GM18499 (cell line): ENCODE measurements around the gene RPL39L.
"Not testable (repeated sequence)": the region's sequence is repeated elsewhere in the genome, so short reads cannot be mapped to it uniquely, and the experiment has no call there.

Experiments
- ATAC-seq: cut with Tn5 transposase; IDR thresholded peaks from one replicate; pipeline ENCODE4 v1.9.1; 2021; ENCODE audit warnings: moderate number of reproducible peaks; ENCODE audit not compliant: insufficient read depth, unreplicated experiment

The RPL39L gene

GRCh38 chr3:187145149-187145895, 6.0 kb upstream of the RPL39L start:
- ATAC-seq, result no peak

DNA sequence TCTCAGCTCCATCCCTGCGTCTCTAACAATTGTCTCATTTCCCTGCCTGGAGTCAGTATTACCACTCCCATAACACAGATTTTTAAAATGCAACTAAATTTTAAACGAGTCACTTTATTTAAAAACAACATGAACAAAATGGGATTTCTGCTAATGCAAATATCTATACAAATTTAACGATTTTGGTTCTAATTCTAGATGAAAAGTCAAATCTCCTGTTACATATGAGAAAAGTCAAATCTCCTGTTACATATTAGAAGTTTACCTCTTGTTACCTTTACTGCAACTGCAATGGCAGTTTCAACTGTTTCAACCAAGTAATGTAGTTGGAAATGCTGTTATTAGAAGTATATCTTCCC, 578 bp upstream of the RPL39L start:
- no peak for ATAC-seq

DNA sequence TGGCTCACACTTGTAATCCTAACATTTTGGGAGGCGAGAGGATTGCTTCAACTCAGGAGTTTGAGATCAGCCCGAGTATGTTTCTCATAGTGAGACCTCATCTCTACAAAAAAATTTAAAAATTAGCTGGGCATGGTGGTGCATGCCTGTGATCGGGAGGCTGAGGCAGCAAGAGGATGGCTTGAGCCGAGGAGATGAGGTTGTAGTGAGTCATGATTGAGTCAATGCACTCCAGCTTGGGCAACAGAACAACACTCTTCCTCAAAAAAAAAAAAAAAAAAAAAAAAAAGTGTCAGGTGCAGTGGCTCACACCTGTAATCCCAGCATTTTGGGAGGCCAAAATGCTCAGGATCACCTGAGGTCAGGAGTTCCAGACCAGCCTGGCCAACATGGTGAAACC, 2.4 kb downstream of the RPL39L start:
- ATAC-seq, result no peak

- no peak for ATAC-seq
Observed at GRCh38 chr3:187136337-187136736, 3.0 kb downstream of the RPL39L start.

- ATAC-seq, result not testable (repeated sequence)
Observed at GRCh38 chr3:187135172-187135690, 4.1 kb downstream of the RPL39L start.

DNA sequence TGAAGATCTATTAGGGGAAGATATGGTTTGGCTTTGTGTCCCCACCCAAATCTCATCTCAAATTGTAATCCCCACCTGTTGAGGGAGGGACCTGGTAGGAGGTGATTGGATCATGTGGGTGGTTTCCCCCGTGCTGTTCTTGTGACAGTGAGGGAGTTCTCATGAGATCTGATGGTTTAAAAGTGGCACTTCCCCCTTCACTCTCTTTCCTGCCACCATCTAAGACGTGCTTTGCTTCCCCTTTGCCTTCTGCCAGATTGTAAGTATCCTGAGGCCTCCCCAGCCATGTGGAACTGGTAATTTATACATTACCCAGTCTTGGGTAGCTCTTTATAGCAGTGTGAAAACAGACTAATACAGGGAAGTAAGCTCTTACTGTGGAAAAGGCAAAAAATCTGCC, 6.1 kb downstream of the RPL39L start:
- not testable (repeated sequence) for ATAC-seq

DNA sequence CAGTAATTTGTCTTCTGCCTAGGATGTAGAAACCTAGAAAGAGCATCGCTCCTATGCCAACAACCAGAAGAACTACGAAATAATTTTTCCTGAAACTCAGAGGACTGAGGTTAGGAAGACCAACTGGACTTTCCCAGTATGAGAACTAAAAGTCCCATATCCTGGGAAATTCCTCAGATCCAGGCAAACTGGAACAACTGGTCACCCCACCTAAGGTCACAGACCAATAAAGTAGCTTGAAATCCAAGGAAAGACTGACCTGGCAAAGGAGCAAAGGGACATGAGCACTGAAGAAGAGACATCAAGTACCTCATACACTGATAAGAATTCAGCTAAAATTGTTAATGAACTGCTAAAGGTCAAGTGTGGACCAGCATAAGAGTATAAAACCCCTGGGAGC, 6.6 kb downstream of the RPL39L start:
- ATAC-seq, result no peak

DNA sequence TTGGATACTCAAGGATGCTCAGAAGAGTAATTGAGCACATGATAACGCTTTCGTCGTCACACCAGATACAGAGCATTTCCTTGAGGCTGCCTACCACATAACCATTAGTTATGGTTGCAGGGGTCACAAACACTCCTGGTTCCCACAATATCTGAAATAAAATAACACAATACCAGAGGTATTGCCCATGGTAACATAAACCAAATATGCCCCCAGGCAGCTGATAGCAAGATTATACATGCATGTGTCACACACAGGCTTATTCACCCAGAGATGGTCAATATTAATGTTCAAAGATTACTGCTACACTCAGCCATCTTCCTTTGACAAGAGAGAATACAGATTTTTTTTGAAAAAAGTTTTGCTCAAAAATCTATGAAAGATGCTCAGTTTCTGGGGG, 7.3 kb downstream of the RPL39L start:
- ATAC-seq, result no peak

GRCh38 chr3:187130346-187131066, 8.8 kb downstream of the RPL39L start:
- ATAC-seq, result peak; percentile 91

- ATAC-seq, result no peak
Observed at GRCh38 chr3:187125319-187126031, 13.8 kb downstream of the RPL39L start.

DNA sequence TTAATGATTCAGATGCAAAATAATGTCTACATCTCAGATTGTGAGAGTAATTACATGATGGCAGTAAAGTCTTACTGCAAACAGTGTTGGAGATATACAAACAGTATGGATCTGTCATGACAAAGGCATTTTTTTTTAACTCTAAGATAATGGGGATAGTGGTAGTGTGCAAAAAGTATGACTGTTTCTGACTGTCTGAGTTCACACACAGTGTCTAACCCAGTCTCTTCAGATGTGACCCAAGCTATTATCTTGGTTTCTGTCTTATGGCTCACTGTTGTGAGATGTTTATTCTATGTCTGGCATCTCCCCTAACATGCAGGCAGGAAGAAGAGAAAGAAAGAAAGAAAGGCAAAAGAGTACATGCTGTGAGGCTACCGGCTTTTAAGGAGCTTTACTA, 17.0 kb downstream of the RPL39L start:
- no peak for ATAC-seq

GRCh38 chr3:187120326-187120725, 19.0 kb downstream of the RPL39L start:
- ATAC-seq, result no peak

- no peak for ATAC-seq
Observed at GRCh38 chr3:187114511-187114910, 24.8 kb downstream of the RPL39L start.

DNA sequence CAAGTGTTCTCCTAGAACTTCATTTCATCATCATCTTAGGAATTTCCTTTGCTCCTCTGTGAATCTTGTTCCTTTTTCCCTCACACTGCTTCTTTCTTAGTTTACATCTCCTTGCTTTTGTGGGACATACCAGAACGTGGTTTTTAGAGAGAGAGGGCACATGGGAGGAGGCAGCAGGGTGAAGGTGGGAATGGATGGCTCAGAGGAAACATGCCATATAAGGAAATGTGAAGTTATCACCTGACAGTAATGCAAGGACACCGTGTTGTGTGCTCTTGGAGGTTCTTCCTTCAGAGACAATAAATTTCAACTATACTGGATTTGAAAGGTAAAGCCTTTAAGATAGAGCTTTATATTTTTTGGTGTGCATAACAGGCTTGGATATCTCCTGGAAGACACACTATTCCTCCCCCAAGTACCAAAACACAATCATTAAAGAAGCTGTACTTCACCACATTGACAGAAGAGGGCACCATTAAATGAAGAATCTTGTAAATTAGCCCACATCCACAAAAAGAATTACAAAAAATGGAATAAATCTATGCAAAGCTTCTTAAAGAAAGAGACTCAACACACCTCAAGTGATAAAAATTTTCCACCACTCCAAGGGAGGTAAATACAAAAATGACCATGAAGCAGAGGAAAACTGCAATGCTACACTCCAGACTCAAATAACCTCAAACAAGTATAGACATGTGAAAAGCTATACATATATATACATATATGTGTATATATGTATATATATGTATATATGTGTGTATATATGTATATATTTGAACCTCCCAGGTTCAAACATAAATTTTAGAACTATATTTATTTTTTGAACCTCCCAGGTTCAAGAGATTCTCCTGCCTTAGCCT, 26.1 kb downstream of the RPL39L start:
- no peak for ATAC-seq

DNA sequence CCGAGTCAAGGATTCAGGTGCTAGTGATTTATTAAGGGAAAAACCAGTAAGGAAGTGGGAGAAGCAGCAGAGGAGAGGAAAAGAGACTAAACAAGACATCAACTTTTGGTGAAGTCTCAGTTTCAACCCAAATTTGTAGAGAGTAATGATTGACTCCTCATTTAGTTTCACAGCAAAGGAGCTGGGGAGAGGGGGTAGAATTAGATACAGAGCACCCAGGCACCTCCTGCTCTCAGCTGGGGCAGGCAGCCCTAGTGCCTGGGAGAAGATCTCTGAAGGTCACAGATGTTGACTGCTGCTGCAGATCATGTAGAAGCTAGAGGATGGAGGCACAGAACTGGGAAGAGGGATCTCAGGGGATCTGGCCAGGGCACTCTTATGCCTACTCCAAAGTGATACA, 29.1 kb downstream of the RPL39L start:
- ATAC-seq, result no peak

DNA sequence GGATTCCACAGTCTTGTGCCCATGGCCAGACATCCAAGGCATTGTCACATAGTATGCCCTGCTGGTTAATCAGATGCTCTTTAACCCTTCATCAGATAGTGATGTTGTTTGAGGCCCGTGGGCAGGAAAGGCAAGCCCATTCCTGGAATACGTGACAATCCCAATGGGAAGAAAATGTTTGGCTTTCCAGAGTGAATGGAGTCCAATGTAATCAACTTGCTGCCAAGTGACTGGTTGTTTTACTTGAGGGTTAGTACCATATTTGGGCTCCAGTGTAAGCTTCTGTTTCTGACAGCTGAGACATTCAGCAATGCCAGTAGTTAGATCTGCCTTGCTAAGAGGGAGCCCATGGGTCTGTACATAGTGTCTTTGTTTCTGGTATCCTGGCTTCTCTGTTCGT, 31.3 kb downstream of the RPL39L start:
- ATAC-seq, result no peak

DNA sequence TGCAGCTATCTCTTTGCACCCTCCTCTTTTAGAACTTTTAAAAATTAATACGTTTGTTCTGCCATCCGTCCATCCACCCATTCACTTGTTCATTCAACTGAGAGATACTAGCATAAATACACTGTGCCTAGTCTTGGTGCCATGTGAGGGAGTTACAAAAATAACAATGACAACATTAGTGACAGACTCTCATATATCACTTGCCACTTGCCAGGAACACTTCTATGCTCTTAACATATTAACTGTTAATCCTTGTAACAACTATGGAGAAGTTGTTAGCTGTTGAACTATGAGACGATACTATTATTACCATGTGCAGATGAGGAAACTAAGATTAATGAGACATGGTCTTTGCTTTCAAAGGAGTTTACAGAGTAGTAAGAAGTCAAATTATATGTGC, 33.6 kb downstream of the RPL39L start:
- no peak for ATAC-seq

DNA sequence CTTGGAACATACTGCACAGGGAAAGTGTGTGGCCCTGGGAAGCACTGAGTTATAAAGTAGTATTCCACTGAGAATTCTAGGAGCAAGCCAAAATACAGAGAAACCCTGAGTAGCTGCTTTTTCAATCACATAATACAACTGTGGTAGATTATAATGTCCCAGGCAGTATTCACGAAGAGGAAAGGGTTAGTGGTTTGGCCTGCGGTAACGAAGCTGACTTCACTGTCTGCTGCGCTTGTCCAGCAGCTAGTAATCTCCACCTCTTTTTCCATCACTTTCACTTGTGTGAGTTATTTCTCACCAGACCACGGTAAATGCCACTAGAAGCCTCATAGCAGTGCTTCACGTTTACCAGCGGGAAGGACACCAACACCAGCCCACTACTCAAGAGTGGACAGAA, 34.4 kb downstream of the RPL39L start:
- ATAC-seq, result no peak

DNA sequence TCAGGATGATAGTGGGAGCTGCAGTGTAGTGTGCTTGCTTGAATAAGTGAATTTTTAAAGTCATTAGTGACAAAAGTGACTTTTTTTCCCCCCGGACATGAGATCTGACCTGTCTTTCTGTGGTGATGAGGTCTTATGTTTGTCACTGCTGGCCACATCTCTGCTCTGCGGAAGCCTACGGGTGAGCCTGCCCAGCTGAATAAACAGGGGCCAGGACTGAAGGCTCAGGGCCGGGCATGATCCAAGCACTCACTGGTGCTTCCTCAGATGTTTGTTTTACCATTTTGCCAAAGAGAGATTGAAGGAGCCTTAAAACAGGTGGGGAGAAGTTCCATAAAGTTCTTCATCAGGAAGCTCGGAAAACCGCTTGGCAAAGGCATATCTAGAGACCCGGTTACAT, 35.0 kb downstream of the RPL39L start:
- no peak for ATAC-seq

- no peak for ATAC-seq
Observed at GRCh38 chr3:187103251-187103650, 36.0 kb downstream of the RPL39L start.
